ENCODE data around the gene NINJ2. TPM values are rescaled to one million over a fixed set of nuclear protein-coding genes. Genes with fewer than 3 reads are reported as not detected.

Gene NINJ2
- polyA plus RNA-seq, 3 donors, result 32.9 to 92.7 (median 73.7) TPM

DNA sequence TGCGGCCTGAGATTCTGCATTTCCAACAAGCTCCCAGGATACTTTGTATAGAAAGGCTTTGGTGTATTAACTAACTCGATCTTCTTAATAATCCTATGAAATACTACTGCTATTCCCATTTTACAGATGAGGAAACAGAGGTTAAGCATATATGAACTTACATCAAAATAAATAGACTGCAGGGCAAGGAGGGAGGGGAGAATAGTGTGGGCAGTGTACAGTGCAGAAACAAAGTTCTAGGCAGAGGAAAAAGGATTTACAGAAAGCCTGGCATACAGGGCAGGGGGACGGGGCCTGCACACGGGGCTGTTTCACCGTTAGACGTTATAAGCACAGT is 19.0 kb downstream of the NINJ2 start:
- Histone ChIP-seq H3K79me2 (ENCODE audit: insufficient read depth, low read length) (peaks cover 30% of the 10 kb centered on the region), H3K9me3 (replicated peaks in 1 of 2; ENCODE audit: control insufficient read depth in 1 of 2, insufficient read depth in 1 of 2, low read length in 2 of 2) (no peaks in the 10 kb centered on the region), H3K4me1 (ENCODE audit: control insufficient read depth in 1 of 2, insufficient read depth in 2 of 2, low read length in 2 of 2) (peaks cover 57 to 62% of the 10 kb centered on the region in 2 donors), H3K27me3 (ENCODE audit: control insufficient read depth in 2 of 2, insufficient read depth in 2 of 2, low read length in 2 of 2) (no peaks in the 10 kb centered on the region), H3K27ac (ENCODE audit: low read depth in 1 of 2, low read length in 2 of 2) (peak overlapping the region; percentile 90 to 93), H3K4me3 (replicated peaks in 1 of 3; ENCODE audit: low read depth in 2 of 3, low read length in 3 of 3) (peak overlapping the region; percentile 58 to 76 (median 71)), H3K9ac (ENCODE audit: insufficient read depth, low read length, poor library complexity, severe bottlenecking) (no peak overlapping the region), H2AFZ (ENCODE audit: insufficient read depth, low read depth, low read length, poor library complexity, severe bottlenecking) (no peak overlapping the region), H3K36me3 (replicated peaks in 1 of 2; ENCODE audit: control insufficient read depth in 1 of 2, insufficient read depth in 2 of 2, low read length in 2 of 2) (peaks cover 0 to 16% of the 10 kb centered on the region in 2 donors), H4K20me1 (ENCODE audit: insufficient read depth, low read length) (no peaks in the 10 kb centered on the region), H3K4me2 (replicated peaks; ENCODE audit: extremely low read depth, low read length, poor library complexity, severe bottlenecking) (peak overlapping the region; percentile 80)
- Mint-ChIP-seq H3K36me3 (peaks cover 16 to 24% of the 10 kb centered on the region in 2 donors), H3K27me3 (ENCODE audit: low read depth in 3 of 3) (no peaks in the 10 kb centered on the region), H3K4me3 (peak overlapping the region; percentile 86 to 96), H3K4me1 (peaks cover 57% of the 10 kb centered on the region), H3K9me3 (no peaks in the 10 kb centered on the region), H3K27ac (peak overlapping the region; percentile 94 to 98 (median 96))
- intact Hi-C loops (cut with micrococcal nuclease), result loop anchor here in 1 of 2 donors (5.0 kb wide), 2 partner anchors 37 to 108 kb away; partner anchors contain the start of gene WNK1
- WGBS (ENCODE audit: insufficient coverage), result 100% methylated on average over 1 of the region's 6 CpGs
- DNase-seq, result no peak
- TF ChIP-seq, protein P1, sequence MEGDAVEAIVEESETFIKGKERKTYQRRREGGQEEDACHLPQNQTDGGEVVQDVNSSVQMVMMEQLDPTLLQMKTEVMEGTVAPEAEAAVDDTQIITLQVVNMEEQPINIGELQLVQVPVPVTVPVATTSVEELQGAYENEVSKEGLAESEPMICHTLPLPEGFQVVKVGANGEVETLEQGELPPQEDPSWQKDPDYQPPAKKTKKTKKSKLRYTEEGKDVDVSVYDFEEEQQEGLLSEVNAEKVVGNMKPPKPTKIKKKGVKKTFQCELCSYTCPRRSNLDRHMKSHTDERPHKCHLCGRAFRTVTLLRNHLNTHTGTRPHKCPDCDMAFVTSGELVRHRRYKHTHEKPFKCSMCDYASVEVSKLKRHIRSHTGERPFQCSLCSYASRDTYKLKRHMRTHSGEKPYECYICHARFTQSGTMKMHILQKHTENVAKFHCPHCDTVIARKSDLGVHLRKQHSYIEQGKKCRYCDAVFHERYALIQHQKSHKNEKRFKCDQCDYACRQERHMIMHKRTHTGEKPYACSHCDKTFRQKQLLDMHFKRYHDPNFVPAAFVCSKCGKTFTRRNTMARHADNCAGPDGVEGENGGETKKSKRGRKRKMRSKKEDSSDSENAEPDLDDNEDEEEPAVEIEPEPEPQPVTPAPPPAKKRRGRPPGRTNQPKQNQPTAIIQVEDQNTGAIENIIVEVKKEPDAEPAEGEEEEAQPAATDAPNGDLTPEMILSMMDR (IDR thresholded peaks at IDR 0.05), result no peak

DNA sequence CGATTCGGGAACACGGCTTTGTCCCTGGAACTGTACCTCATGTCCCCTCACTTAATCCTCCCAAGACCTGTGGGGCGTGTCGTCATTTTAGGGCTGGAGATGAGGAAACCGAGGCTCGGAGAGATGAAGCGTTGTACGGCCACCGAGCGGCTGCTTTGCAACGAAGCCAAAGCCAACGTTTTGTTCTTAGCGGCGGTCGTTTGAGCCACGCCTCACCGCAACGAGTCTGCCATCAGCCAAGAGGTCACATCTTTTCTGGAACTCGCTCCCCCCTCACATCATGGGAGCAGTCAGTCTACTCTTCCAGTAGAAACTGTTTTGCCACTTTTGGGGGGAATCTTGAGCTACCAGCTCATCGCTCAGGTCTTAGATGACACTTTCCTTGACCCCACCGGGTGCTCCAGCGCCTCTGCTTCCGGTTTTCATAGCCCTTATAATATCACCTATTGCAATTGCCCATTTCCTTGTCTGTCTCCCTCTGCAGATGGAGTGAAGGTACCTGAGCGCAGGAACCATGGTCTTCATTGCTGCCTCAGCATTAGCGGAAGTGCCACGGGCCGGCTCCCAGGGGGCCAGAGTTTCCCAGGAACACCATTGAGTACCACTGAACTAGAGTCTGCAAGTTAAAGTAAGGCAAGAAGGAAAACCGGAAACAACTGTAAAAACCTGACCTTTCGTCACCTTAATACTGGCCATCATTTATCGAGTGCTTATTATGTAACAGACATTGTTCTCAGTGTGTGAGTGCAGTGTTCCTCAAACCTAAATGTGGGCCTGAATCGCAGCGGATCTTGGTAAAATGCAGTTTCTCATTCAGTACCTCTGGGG is 19.6 kb downstream of the NINJ2 start:
- Histone ChIP-seq H3K4me1 (ENCODE audit: control insufficient read depth in 1 of 2, insufficient read depth in 2 of 2, low read length in 2 of 2) (peaks cover 62 to 68% of the 10 kb centered on the region in 2 donors), H3K9me3 (replicated peaks in 1 of 2; ENCODE audit: control insufficient read depth in 1 of 2, insufficient read depth in 1 of 2, low read length in 2 of 2) (no peaks in the 10 kb centered on the region), H3K9ac (ENCODE audit: insufficient read depth, low read length, poor library complexity, severe bottlenecking) (peak overlapping the region; percentile 88), H3K4me2 (replicated peaks; ENCODE audit: extremely low read depth, low read length, poor library complexity, severe bottlenecking) (peak overlapping the region; percentile 80), H3K27ac (ENCODE audit: low read depth in 1 of 2, low read length in 2 of 2) (peak overlapping the region; percentile 90 to 93), H3K27me3 (ENCODE audit: control insufficient read depth in 2 of 2, insufficient read depth in 2 of 2, low read length in 2 of 2) (no peaks in the 10 kb centered on the region), H4K20me1 (ENCODE audit: insufficient read depth, low read length) (no peaks in the 10 kb centered on the region), H3K36me3 (replicated peaks in 1 of 2; ENCODE audit: control insufficient read depth in 1 of 2, insufficient read depth in 2 of 2, low read length in 2 of 2) (peaks cover 0 to 16% of the 10 kb centered on the region in 2 donors), H3K4me3 (replicated peaks in 1 of 3; ENCODE audit: low read depth in 2 of 3, low read length in 3 of 3) (peak overlapping the region; percentile 58 to 76 (median 71)), H3K79me2 (ENCODE audit: insufficient read depth, low read length) (peaks cover 30% of the 10 kb centered on the region), H2AFZ (ENCODE audit: insufficient read depth, low read depth, low read length, poor library complexity, severe bottlenecking) (peak overlapping the region; percentile 91)
- Mint-ChIP-seq H3K4me3 (peak overlapping the region; percentile 86 to 96), H3K27me3 (ENCODE audit: low read depth in 3 of 3) (no peaks in the 10 kb centered on the region), H3K4me1 (peaks cover 63% of the 10 kb centered on the region), H3K36me3 (peaks cover 16 to 24% of the 10 kb centered on the region in 2 donors), H3K27ac (peak overlapping the region; percentile 94 to 98 (median 96)), H3K9me3 (no peaks in the 10 kb centered on the region)
- DNase-seq, result peak in 2 of 3 donors; percentile 47 to 50
- TF ChIP-seq, protein P1 (IDR thresholded peaks at IDR 0.05), result no peak
- WGBS (ENCODE audit: insufficient coverage), result 13% methylated on average over 16 of the region's 33 CpGs
- intact Hi-C loops (cut with micrococcal nuclease), result loop anchor here (2.0 to 5.0 kb wide), 5 partner anchors 33 to 109 kb away; partner anchors contain the start of gene WNK1 (in 2 of the 2)
